NCI-H345 treated with DMSO at 0.1 percent for 48 hours (cell line): Measurements from ENCODE around the gene CAP2.
"Not testable (repeated sequence)": the region's sequence is repeated elsewhere in the genome, so short reads cannot be mapped to it uniquely, and the experiment has no call there.

Experiments used
- DNase-seq: peaks from one replicate; lab custom pipeline; 2025; ENCODE audit not compliant: unreplicated experiment; lab: John Stamatoyannopoulos, UW

The CAP2 gene

GRCh38 chr6:17565399-17565798 lies 172.0 kb downstream of the CAP2 start:
- no peak for DNase-seq

- DNase-seq = no peak
These were observed 181.6 kb downstream of the CAP2 start for GRCh38 chr6:17574866-17575560.

GRCh38 chr6:17577059-17577458 lies 183.7 kb downstream of the CAP2 start:
- no peak for DNase-seq

GRCh38 chr6:17580518-17581048 lies 187.2 kb downstream of the CAP2 start:
- DNase-seq = no peak

GRCh38 chr6:17581282-17581681 lies 187.9 kb downstream of the CAP2 start:
- DNase-seq = not testable (repeated sequence)

GRCh38 chr6:17583811-17584210 lies 190.4 kb downstream of the CAP2 start:
- DNase-seq = no peak

GRCh38 chr6:17584241-17584803 lies 190.9 kb downstream of the CAP2 start:
- DNase-seq = peak; percentile 75

GRCh38 chr6:17585766-17586490 lies 192.5 kb downstream of the CAP2 start:
- no peak for DNase-seq

- DNase-seq = not testable (repeated sequence)
These were observed 193.2 kb downstream of the CAP2 start for GRCh38 chr6:17586623-17587022.

GRCh38 chr6:17588011-17588410 lies 194.6 kb downstream of the CAP2 start:
- no peak for DNase-seq

- no peak for DNase-seq
These were observed 196.2 kb downstream of the CAP2 start for GRCh38 chr6:17589406-17590096.

- DNase-seq = no peak
These were observed 197.9 kb downstream of the CAP2 start for GRCh38 chr6:17591287-17591686.

- no peak for DNase-seq
These were observed 199.9 kb downstream of the CAP2 start for GRCh38 chr6:17593246-17593645.

- no peak for DNase-seq
These were observed 202.7 kb downstream of the CAP2 start for GRCh38 chr6:17596085-17596484.

GRCh38 chr6:17599877-17600526 lies 206.6 kb downstream of the CAP2 start, which contains the start of gene FAM8A1:
TSS of gene FAM8A1 (plus strand) at chr6:17600302. CDS start at chr6:17600410, 108 bp downstream.
- peak; percentile 72 for DNase-seq

GRCh38 chr6:17600527-17601385 lies 207.4 kb downstream of the CAP2 start:
- DNase-seq = no peak

- DNase-seq = no peak
These were observed 207.9 kb downstream of the CAP2 start for GRCh38 chr6:17601386-17601703.

GRCh38 chr6:17602888-17603287 lies 209.5 kb downstream of the CAP2 start:
- DNase-seq = no peak

GRCh38 chr6:17606606-17607005 lies 213.2 kb downstream of the CAP2 start:
- DNase-seq = no peak
